HG03064 (cell line): Measurements from ENCODE around the gene GPR176.

Experiments
- ATAC-seq: cut with Tn5 transposase; IDR thresholded peaks from one replicate; pipeline ENCODE4 v1.9.1; 2021; ENCODE audit warnings: low read depth; ENCODE audit not compliant: unreplicated experiment

Gene GPR176

GRCh38 chr15:39919748-39920509 is at the start of gene GPR176:
TSS of gene GPR176 (minus strand) at chr15:39920266. CDS start at chr15:39920026, 240 bp downstream.
- ATAC-seq = no peak

- ATAC-seq = no peak
Measured at GRCh38 chr15:39969002-39969394, 48.9 kb upstream of the GPR176 start.

GRCh38 chr15:39968273-39969001 is 48.4 kb upstream of the GPR176 start:
- ATAC-seq = no peak

DNA sequence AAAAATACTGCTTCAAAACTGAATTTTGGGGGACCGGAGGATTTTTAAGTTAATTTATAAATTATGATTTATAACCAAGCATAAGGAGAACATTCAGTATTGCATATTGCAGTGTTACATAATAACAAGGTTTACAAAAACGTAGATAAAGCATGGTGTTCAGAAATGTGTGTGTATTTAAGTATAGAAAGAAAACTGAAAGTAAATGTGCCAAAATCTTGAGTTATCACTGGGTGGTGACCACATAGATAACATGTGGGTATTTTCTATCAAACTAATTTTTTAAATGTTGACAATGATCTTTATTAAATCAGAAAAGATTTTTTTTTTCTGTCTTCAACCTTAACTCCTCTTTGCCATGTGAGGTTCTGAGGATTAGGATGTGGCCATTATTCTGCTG is 46.5 kb upstream of the GPR176 start:
- ATAC-seq = no peak

DNA sequence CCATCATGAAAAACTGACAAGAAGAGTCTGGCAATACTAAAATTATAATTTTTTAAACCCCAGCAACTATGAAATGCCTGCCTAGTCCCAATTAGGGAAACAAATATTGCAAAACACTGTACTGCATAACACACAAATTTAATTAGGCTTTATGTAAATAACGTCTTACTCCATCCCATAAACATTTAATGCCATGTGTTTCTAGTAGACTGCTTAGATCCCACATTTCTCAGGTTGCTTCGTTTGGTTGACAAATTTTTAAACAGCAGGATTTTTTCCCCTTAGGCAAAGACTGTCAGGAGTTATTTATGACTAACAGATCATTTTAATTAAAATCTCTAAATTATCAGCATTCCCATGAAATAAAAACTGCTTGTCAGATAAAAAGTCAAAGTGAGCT is 43.7 kb upstream of the GPR176 start:
- ATAC-seq = no peak

DNA sequence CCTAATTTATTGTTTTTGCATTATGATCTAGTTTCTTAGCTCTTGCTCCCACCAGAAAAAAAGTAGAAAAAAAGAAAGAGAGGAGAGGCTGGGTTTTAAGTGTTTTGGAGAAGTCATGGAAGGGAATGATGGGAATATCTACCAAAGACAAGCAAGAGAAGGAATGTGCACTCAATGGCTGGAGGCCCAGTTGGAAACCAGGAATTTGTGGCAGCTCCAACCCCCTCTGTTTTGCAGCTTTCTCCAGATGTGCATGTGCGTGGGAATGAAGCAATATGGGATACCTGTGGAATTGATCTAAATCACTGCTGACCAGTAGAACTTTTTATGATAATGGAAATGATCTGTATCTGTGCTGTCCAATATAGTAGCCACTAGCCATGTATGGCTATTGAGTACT is 41.0 kb upstream of the GPR176 start:
- ATAC-seq = no peak

DNA sequence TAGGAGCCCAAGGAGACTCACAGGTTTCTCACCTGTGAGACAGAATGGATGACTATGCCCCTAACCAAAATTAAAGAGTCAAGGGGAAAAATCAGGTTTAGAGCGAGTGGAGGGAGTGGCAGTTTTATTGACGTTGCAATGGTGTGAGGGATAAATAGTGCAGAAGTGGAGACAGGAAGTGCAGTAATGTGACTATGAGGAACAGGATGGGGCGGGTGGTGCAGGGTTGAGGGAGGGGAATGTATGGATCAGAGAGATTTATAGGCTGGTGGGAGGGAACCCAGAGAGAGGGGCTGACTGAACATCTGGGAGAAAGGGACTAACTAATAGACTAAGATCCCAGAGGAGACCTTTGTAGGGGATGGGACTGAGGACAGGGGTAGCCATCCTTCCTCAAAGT is 40.3 kb upstream of the GPR176 start:
- no peak for ATAC-seq

GRCh38 chr15:39959411-39959810 is 39.3 kb upstream of the GPR176 start:
- no peak for ATAC-seq

GRCh38 chr15:39957481-39957880 is 37.4 kb upstream of the GPR176 start:
- ATAC-seq = no peak

GRCh38 chr15:39953521-39953920 is 33.5 kb upstream of the GPR176 start:
- ATAC-seq = no peak

DNA sequence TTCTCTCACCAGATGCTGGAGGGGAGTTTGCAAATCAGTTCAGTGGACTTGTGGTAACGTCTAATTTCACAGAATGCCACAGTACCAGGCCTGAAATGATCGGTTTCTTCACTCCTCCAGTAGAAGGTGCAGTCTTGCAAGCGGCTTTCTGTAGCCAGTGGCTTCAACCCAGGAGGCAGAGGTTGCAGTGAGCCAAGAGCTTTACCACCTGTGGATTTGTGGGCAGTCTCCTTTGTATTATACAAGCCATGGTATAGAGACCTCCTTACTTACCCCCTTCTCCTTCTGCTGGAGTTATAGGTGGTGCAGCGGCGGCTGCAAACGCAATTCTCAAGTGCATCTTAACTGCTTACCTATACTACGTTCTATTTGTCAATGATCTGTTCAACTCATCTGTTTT is 31.5 kb upstream of the GPR176 start:
- ATAC-seq = no peak

DNA sequence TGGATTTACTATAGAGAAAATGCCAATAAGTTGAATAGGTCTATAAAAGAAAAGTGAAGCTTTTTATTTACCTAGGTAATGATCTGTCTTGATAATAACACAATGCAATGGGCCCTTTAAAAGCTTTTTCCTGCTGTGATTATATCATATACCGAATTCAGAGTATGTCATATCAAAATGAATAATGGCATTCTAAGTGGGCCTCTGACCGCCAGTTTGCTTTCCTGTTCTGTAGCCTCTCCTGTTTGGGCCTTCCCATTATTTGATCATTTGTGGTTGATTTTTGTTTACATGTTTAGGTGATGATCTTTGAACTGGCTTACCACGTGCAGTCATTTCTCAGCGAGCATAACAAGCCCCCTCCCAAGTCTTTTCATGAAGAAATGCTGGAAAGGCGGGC is 28.8 kb upstream of the GPR176 start:
- ATAC-seq = no peak

DNA sequence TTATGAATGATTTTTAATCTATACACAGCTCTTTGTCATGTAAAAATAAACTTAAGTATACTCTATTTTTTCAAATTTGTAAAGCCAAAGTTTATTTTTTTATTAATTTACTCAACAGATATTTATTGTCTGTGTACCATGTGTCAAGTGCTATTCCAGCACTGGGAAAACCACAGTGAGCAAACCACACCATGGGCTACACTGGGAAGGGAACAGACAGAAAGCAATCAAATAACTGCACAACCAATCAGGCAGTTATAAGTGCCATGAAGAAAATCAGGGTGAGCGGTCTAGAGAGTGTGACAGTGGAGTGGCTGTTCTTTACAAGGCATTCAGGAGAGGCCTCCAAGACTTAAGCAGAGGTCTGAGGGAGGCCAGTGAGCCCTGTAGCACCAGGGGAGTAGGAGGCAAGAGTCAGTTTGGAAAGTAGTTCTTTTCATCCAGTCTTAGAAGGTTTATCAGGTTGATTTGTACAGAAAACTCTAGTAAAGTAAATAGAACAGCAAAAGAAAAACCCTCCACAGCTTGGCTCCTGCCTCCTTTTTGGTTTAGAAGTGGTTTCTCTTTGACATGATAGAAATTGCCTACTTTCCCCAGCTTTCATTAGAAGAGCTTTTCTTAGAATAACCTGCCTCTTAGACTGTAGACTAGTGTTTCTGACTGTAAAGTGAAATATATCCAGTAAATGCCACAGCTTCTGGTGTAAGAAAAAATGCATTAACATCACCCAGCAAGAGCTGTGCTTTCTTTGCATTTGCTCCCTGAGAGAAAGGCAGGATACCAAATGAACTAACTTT is 27.5 kb upstream of the GPR176 start:
- ATAC-seq = no peak

- ATAC-seq = no peak
Measured at GRCh38 chr15:39946862-39947261, 26.8 kb upstream of the GPR176 start.

GRCh38 chr15:39944726-39945125 is 24.7 kb upstream of the GPR176 start:
- no peak for ATAC-seq

GRCh38 chr15:39942753-39943150 is 22.7 kb upstream of the GPR176 start:
- no peak for ATAC-seq

GRCh38 chr15:39942101-39942752 is 22.2 kb upstream of the GPR176 start:
- no peak for ATAC-seq

DNA sequence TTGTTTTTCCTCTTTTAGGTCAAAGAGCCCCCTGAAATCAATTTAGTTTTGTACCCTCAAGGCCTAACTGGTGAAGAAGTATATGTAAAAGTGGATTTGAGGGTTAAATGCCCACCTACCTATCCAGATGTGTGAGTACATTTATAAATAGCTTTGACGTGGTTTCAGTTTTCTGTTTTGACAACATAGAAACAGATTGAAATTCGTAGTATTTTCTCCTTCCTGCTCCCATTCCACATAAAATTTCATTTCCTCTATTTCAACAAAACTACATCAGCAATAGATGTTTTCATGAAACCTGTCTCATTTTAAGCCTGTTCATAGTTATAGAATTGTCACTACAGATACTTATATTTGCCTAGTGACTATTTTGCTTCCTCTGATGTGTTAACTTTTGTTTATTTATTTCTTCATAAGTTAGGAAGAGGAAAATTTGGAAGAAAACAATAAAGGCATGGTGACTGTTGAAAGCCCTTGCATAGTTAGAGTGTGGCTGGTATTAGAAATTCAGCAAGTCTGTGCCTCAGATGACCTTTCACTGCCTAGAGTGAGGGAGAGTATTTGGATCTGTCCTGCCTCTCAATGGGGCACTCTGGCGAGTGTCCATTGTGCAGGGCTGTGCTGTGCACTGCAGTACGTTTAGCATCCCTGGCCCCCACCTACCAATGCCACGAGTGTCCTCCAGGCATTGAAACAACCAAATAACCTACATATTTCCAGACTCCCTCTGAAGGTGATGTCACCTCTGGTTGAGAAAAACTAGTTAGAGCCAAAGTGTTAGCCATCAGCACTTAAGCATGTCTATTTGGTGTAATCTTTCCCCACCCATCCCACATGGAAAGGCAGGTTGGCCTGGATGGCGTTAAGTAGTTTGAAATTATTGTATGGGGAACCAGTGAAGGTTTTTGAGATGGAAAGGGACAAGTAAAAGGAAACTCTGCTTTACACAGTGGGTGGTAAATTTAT is 19.7 kb upstream of the GPR176 start:
- no peak for ATAC-seq

- ATAC-seq = no peak
Measured at GRCh38 chr15:39937696-39938095, 17.6 kb upstream of the GPR176 start.

DNA sequence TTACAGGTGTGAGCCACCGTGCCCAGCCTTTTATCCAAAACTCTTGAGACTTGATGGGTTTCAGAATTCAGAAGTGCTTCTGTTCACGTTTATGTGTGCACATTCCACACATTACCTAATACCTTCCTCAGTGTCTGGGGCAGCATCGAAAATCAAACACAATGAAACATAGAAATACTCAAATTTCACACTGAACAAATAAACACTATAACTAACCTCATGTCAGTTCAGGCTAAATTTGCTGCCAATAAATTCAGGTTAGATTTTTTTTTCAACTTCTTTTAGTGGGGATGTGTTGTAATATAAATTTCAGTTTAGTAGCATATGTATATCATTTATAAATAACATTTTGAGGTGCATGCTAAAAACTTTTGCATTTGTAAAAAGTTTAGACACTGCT is 16.6 kb upstream of the GPR176 start:
- ATAC-seq = no peak
